Measurements from ENCODE around the gene SH3GL1.
"Not testable (repeated sequence)": the region's sequence is repeated elsewhere in the genome, so short reads cannot be mapped to it uniquely, and the experiment has no call there.

The SH3GL1 gene

GRCh38 chr19:4338441-4339355, 61.6 kb downstream of the SH3GL1 start, which contains the start of gene STAP2:
Gene STAP2 (minus strand): TSS chr19:4338827. CDS start chr19:4338753, 74 bp downstream.
- DNase-seq = peak; percentile 9

- peak; percentile 13 for DNase-seq
Measured at GRCh38 chr19:4337906-4338440, 62.4 kb downstream of the SH3GL1 start.

- no peak for DNase-seq
Measured at GRCh38 chr19:4334929-4335570, 65.3 kb downstream of the SH3GL1 start.

- no peak for DNase-seq
Measured at GRCh38 chr19:4329858-4330257, 70.5 kb downstream of the SH3GL1 start.

GRCh38 chr19:4328991-4329681, 71.2 kb downstream of the SH3GL1 start:
- not testable (repeated sequence) for DNase-seq

GRCh38 chr19:4328243-4328990, 71.9 kb downstream of the SH3GL1 start:
- DNase-seq = no peak

GRCh38 chr19:4327877-4328242, 72.5 kb downstream of the SH3GL1 start:
- no peak for DNase-seq

- DNase-seq = no peak
Measured at GRCh38 chr19:4327252-4327876, 73.0 kb downstream of the SH3GL1 start.

- DNase-seq = no peak
Measured at GRCh38 chr19:4326837-4327251, 73.5 kb downstream of the SH3GL1 start.

GRCh38 chr19:4326215-4326836, 74.0 kb downstream of the SH3GL1 start:
- no peak for DNase-seq

GRCh38 chr19:4324228-4324627, 76.1 kb downstream of the SH3GL1 start:
- DNase-seq = no peak

- DNase-seq = no peak
Measured at GRCh38 chr19:4323692-4324091, 76.7 kb downstream of the SH3GL1 start.

- DNase-seq = no peak
Measured at GRCh38 chr19:4322942-4323665, 77.2 kb downstream of the SH3GL1 start.

- no peak for DNase-seq
Measured at GRCh38 chr19:4320419-4320818, 79.9 kb downstream of the SH3GL1 start.

- no peak for DNase-seq
Measured at GRCh38 chr19:4319067-4319718, 81.2 kb downstream of the SH3GL1 start.

- DNase-seq = no peak
Measured at GRCh38 chr19:4318460-4318859, 81.9 kb downstream of the SH3GL1 start.

- no peak for DNase-seq
Measured at GRCh38 chr19:4316956-4317355, 83.4 kb downstream of the SH3GL1 start.

- DNase-seq = no peak
Measured at GRCh38 chr19:4313847-4314490, 86.4 kb downstream of the SH3GL1 start.

Data from NCI-H2029 treated with DMSO at 0.1 percent for 48 hours (cell line).